AML-193 (cell line): ENCODE data around the gene ZNF879.

Experiments used
- DNase-seq, 2 experiments: peaks; one replicate each; lab custom pipeline; 2025; lab: John Stamatoyannopoulos, UW

Gene ZNF879

DNA sequence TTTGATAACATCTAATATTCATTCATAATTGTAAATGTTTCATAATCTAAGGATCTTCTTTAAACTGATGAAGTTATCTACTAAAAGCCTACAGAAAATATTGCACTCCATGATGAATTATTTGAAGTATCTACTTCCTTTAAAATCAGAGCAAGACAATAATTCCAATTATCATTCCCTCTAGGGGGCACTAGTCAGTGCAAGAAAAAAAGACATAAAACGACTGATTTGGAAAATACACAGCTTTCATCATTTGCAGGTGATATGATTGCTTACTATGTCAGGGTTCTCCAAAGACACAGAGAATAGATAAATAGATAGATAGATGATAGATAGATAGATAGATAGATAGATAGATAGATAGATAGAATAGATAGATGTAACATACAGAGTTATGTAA, 14.9 kb upstream of the ZNF879 start:
- no peak for DNase-seq

DNA sequence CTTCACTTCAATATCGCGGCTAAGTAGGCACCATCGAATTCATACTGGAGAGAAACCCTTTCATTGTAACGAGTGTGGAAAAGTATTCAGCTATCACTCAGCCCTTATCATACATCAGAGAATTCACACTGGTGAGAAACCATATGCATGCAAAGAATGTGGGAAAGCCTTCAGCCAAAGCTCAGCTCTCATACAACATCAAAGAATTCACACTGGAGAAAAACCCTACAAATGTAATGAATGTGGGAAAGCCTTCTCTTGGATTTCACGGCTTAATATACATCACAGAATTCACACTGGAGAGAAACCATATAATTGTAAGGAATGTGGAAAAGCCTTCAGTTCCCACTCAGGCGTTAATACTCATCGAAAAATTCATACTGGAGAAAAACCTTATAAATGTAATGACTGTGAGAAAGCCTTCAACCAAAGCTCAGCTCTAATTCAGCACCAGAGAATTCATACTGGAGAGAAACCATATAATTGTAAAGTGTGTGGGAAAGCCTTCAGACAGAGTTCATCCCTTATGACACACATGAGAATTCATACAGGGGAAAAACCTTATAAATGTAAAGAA, 9.5 kb downstream of the ZNF879 start:
- no peak for DNase-seq

DNA sequence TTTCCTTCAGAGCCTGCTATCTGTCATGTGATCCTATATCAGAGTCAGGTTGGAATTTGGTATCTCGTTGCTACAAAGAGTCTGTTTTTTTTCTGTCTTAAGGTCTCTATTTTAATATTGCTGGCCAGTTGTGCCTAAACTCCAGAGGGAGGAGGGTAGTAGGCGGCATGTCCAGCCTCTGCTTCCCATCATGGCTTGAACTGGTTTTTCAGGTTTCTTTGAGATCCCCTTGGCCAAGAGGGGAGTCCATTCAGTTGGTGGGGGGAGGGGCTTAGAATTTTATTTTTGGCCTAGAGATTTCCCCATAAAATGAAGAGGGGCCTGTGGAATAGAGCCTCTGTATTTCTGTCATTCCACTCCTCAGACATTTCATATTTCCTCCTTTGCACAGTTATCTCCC, 21.2 kb downstream of the ZNF879 start:
- DNase-seq: no peak

DNA sequence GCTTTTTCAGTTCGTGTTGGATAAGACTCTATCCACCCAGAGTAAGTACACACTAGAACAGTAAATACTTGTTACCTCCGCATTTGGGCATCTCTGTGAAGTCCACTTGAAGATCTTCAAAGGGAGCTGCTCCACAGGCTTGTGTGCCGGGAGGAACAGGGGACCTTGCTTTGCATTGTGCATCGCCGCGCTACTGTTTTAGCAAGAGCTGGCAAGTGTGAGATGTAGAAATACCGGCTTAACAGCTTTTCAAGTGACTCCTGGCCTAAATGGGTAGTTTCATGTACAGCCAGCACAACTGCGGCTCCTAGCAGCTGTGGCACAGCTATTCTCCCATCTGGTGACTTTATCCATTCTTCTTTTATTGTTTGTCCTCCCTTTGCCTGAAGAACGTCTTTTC, 28.2 kb downstream of the ZNF879 start:
- no peak for DNase-seq

DNA sequence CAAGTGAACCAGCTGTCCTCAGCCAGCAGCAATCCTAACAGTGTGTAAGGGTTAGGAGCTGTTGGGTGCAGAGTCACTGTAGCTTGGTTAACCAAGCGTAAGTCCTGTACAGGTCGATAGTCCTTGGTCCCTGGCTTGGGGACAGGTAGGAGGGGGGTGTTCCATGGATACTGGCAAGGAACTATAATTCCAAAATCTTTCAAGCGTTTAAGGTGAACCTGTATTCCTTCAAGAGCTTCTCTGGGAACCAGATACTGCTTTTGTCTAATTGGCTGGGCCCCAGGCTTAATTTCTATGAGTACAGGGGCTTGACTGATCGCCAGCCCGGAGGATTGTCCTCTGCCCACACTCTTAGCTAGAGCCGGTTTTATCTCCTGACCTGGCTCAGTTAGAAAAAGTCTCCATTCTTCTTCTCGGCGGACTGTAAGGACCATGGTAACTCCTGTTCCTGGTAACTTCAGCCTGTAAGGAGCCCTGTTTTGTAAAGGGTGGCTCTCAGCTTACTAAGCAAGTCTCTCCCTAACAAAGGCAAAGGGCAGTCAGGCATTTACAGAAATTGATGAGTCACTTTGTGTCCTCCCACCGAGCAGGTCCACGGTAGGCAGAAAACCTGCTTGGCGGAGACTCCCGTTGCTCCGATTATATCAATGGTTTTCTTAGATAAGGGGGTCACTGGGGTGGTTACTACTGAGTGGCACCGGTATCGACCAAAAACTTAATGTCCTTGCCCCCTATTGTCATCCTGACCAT, 30.6 kb downstream of the ZNF879 start:
- DNase-seq: no peak

- no peak for DNase-seq
Observed at GRCh38 chr5:179054876-179055275, 31.3 kb downstream of the ZNF879 start.

DNA sequence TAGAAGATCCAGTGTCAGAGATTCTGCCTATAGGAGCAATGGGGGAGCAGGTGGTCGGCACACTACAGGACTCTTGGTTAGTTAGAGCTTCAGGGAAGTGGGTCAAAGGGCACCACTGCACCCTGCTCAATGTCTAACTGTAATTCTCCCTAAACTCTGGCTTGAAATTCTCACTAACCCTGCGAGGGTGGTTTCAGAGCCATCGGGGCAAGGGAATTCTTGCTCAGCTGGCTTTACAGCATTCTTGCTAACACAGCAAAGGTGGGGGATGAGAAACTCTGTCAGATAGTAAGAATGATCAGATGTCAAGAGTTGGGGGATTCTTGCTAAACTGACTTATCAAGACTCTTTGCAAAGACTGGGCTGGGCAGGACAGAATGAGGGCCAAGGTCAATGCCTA, 31.8 kb downstream of the ZNF879 start:
- no peak for DNase-seq

- no peak for DNase-seq
Observed at GRCh38 chr5:179055841-179056240, 32.2 kb downstream of the ZNF879 start.

GRCh38 chr5:179060116-179061008, 36.8 kb downstream of the ZNF879 start, which contains the start of gene ZNF354C:
Gene ZNF354C, plus strand, starts transcription at chr5:179060373. Its CDS starts 1,696 bp downstream, at chr5:179062069.
- peak; percentile 26 to 42 for DNase-seq

- DNase-seq: no peak
Observed at GRCh38 chr5:179061025-179061424, 37.4 kb downstream of the ZNF879 start.

GRCh38 chr5:179065703-179066102, 42.1 kb downstream of the ZNF879 start:
- no peak for DNase-seq

- DNase-seq: no peak
Observed at GRCh38 chr5:179079165-179079987, 55.8 kb downstream of the ZNF879 start.

DNA sequence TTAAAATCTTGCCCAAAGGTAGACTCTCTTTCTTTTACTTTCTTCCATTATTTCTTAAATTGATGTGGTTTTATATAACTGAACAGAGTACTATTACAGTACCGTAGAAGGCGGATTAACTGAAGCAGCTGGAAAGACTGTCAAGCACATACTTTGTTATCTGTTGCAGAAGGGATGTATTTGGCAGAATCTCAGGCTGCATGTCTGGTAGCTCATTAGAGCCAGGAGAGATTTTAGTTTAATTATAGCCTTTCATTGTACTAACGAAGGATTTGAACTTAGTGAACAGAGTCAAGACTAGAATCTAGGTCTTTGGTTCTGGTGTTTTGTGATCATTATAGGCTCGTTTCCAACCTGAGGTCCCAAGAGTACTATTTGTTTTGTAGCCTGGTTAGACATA, 57.1 kb downstream of the ZNF879 start:
- no peak for DNase-seq
